SKM-1 treated with dmso at 0.1 percent for 144 hours (cell line): ENCODE measurements around the gene MYOCD.

Experiments
- DNase-seq: peaks from one replicate; lab custom pipeline; 2025; ENCODE audit not compliant: unreplicated experiment; lab: John Stamatoyannopoulos, UW

MYOCD gene

GRCh38 chr17:12709063-12709462 is 43.4 kb downstream of the MYOCD start:
- DNase-seq: no peak

GRCh38 chr17:12712415-12712814 is 46.7 kb downstream of the MYOCD start:
- no peak for DNase-seq

- DNase-seq: no peak
These were observed 47.3 kb downstream of the MYOCD start for GRCh38 chr17:12712941-12713340.

- no peak for DNase-seq
These were observed 54.3 kb downstream of the MYOCD start for GRCh38 chr17:12719948-12720347.

- no peak for DNase-seq
These were observed 55.9 kb downstream of the MYOCD start for GRCh38 chr17:12721581-12721980.

- DNase-seq: no peak
These were observed 56.6 kb downstream of the MYOCD start for GRCh38 chr17:12722282-12722681.

GRCh38 chr17:12726131-12726530 is 60.4 kb downstream of the MYOCD start:
- DNase-seq: no peak

- DNase-seq: no peak
These were observed 61.5 kb downstream of the MYOCD start for GRCh38 chr17:12727076-12727760.

- no peak for DNase-seq
These were observed 62.2 kb downstream of the MYOCD start for GRCh38 chr17:12727881-12728280.

GRCh38 chr17:12729086-12729485 is 63.4 kb downstream of the MYOCD start:
- no peak for DNase-seq

GRCh38 chr17:12730421-12730820 is 64.7 kb downstream of the MYOCD start:
- DNase-seq: no peak

GRCh38 chr17:12730931-12731521 is 65.3 kb downstream of the MYOCD start:
- no peak for DNase-seq

- DNase-seq: no peak
These were observed 66.1 kb downstream of the MYOCD start for GRCh38 chr17:12731839-12732238.

GRCh38 chr17:12732366-12732765 is 66.7 kb downstream of the MYOCD start:
- no peak for DNase-seq

GRCh38 chr17:12734926-12735325 is 69.2 kb downstream of the MYOCD start:
- DNase-seq: no peak

GRCh38 chr17:12735517-12735916 is 69.8 kb downstream of the MYOCD start:
- no peak for DNase-seq

GRCh38 chr17:12736526-12736925 is 70.8 kb downstream of the MYOCD start:
- DNase-seq: no peak

- no peak for DNase-seq
These were observed 72.2 kb downstream of the MYOCD start for GRCh38 chr17:12737740-12738469.

GRCh38 chr17:12738624-12739023 is 72.9 kb downstream of the MYOCD start:
- DNase-seq: no peak

GRCh38 chr17:12739500-12739899 is 73.8 kb downstream of the MYOCD start:
- DNase-seq: no peak

- DNase-seq: no peak
These were observed 77.4 kb downstream of the MYOCD start for GRCh38 chr17:12743046-12743445.

- no peak for DNase-seq
These were observed 78.6 kb downstream of the MYOCD start for GRCh38 chr17:12744298-12744697.
